ENCODE data around the gene GPS1. TPM values are rescaled to one million over a fixed set of nuclear protein-coding genes. Genes with fewer than 3 reads are reported as not detected.

GPS1 gene
- total and polyA plus RNA-seq, 2 experiments from 2014 or later = 101 to 160 TPM

DNA sequence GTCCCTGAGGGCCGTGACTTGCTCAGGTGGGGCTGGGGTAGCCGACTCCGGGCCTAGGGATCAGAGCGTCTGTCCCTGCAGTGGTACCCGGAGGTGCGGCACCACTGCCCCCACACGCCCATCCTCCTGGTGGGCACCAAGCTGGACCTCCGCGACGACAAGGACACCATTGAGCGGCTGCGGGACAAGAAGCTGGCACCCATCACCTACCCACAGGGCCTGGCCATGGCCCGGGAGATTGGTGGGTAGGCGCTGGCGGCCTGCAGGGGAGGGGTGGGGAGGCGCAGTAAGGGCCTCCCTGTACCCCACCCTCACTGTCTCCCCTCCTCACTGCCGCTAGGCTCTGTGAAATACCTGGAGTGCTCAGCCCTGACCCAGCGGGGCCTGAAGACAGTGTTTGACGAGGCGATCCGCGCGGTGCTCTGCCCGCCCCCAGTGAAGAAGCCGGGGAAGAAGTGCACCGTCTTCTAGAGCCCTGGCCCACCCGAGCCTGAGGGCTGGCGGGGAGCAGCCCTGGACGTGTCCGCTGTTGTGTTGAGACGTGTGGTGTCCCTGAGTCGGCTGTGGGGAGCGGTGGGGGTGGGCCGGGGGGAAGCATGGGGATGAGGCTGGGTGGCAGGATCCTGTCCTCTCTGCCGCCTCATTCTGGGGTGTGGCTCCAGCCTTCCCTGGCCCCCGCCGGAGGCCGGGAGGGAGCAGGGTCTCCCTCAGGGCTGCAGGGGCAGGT is 18.2 kb upstream of the GPS1 start:
- WGBS (ENCODE audit: low lambda C conversion rate, missing lambda C conversion rate) = 95% methylated on average over 17 of the region's 38 CpGs
- Histone ChIP-seq H2AFZ (no peak overlapping the region), H3K36me3 (replicated peaks; ENCODE audit: insufficient read depth, low read depth) (no peaks in the 10 kb centered on the region), H3K9me3 (ENCODE audit: low read depth) (no peaks in the 10 kb centered on the region), H3K9me2 (replicated peaks; ENCODE audit: insufficient read depth) (no peaks in the 10 kb centered on the region), H3K27me3 (no peaks in the 10 kb centered on the region), H4K20me1 (ENCODE audit: insufficient read depth, poor library complexity, severe bottlenecking) (no peaks in the 10 kb centered on the region), H3K79me2 (peaks cover 11% of the 10 kb centered on the region), H3K4me1 (ENCODE audit: insufficient read depth) (peaks cover 20% of the 10 kb centered on the region), H3K4me2 (no peak overlapping the region), H3K27ac (no peak overlapping the region), H3K4me3 (no peak overlapping the region)
- TF ChIP-seq, protein P1, sequence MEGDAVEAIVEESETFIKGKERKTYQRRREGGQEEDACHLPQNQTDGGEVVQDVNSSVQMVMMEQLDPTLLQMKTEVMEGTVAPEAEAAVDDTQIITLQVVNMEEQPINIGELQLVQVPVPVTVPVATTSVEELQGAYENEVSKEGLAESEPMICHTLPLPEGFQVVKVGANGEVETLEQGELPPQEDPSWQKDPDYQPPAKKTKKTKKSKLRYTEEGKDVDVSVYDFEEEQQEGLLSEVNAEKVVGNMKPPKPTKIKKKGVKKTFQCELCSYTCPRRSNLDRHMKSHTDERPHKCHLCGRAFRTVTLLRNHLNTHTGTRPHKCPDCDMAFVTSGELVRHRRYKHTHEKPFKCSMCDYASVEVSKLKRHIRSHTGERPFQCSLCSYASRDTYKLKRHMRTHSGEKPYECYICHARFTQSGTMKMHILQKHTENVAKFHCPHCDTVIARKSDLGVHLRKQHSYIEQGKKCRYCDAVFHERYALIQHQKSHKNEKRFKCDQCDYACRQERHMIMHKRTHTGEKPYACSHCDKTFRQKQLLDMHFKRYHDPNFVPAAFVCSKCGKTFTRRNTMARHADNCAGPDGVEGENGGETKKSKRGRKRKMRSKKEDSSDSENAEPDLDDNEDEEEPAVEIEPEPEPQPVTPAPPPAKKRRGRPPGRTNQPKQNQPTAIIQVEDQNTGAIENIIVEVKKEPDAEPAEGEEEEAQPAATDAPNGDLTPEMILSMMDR (IDR thresholded peaks at IDR 0.05; ENCODE audit: poor library complexity) = no peak
- TF ChIP-seq EZH2phosphoT487 (IDR thresholded peaks at IDR 0.05; ENCODE audit: low read depth, severe bottlenecking, unreplicated experiment) (no peak), EZH2 (IDR thresholded peaks at IDR 0.05; ENCODE audit: borderline replicate concordance) (no peak)
- no peak for DNase-seq (ENCODE audit: low spot score)

DNA sequence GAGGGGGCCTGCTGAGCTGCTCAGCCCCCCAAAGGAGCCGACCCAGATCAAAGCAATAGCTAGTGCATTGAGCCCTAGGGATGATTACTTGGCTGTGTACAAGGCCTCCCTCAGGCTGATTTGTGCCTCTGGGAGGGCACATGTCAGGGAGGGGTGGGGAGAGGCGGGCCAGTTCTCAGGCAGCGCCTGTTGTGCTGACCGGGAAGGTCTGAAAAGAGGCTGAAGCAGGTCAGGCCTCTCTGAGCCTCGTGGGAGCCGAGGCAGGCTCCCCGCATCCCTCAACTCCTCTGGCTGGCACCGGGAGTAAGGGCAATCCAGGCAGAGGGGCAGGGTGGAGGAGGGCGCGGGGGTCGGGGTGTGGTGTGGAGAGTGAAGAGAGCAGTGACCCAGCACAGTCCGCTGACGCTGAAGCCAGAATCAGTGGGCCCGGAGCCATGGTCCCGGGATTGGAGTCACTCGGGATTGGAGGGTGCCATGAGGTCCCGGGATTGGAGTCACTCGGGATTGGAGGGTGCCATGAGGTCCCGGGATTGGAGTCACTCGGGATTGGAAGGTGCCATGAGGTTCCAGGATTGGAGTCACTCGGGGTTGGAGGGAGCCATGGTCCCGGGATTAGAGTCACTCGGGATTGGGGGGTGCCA is 17.2 kb upstream of the GPS1 start:
- no peaks in the 10 kb centered on the region for H3K27me3 ChIP-seq
- H3K4me2 ChIP-seq = no peak overlapping the region
- peaks cover 20% of the 10 kb centered on the region for H3K4me1 ChIP-seq (ENCODE audit: insufficient read depth)
- TF ChIP-seq EZH2 (IDR thresholded peaks at IDR 0.05; ENCODE audit: borderline replicate concordance) = no peak
- TF ChIP-seq EZH2phosphoT487 (IDR thresholded peaks at IDR 0.05; ENCODE audit: low read depth, severe bottlenecking, unreplicated experiment) = no peak
- TF ChIP-seq, protein P1 (IDR thresholded peaks at IDR 0.05; ENCODE audit: poor library complexity) = no peak
- H3K36me3 ChIP-seq (replicated peaks; ENCODE audit: insufficient read depth, low read depth) = no peaks in the 10 kb centered on the region
- H3K9me3 ChIP-seq (ENCODE audit: low read depth) = no peaks in the 10 kb centered on the region
- H3K9me2 ChIP-seq (replicated peaks; ENCODE audit: insufficient read depth) = no peaks in the 10 kb centered on the region
- H2AFZ ChIP-seq = no peak overlapping the region
- no peak overlapping the region for H3K27ac ChIP-seq
- 87% methylated on average over 18 of the region's 23 CpGs for WGBS (ENCODE audit: low lambda C conversion rate, missing lambda C conversion rate)
- peaks cover 11% of the 10 kb centered on the region for H3K79me2 ChIP-seq
- no peak for DNase-seq (ENCODE audit: low spot score)
- H3K4me3 ChIP-seq = no peak overlapping the region
- no peaks in the 10 kb centered on the region for H4K20me1 ChIP-seq (ENCODE audit: insufficient read depth, poor library complexity, severe bottlenecking)

DNA sequence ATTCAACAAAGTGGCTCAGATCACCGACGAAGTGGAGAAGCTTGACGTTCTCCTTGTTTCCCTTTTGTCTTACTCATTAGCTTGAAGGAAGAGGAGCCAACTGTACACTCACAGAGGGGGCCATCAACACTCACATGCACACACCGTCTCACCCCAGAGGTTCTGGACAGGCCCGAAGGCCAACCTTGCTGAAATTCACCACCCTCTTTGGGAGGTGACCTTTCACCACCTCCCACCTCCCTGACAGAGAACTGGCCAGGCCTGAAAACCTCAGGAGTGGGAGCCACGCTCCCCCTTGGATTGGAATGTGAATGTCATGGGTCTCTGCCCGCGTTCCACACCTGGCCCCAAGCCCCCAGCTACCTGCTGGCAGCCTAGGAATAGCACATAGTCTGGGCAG is 16.2 kb upstream of the GPS1 start:
- Histone ChIP-seq H3K27me3 (no peaks in the 10 kb centered on the region), H3K4me2 (no peak overlapping the region), H3K4me3 (no peak overlapping the region), H4K20me1 (ENCODE audit: insufficient read depth, poor library complexity, severe bottlenecking) (no peaks in the 10 kb centered on the region), H2AFZ (no peak overlapping the region), H3K27ac (no peak overlapping the region), H3K36me3 (replicated peaks; ENCODE audit: insufficient read depth, low read depth) (no peaks in the 10 kb centered on the region), H3K9me2 (replicated peaks; ENCODE audit: insufficient read depth) (no peaks in the 10 kb centered on the region), H3K79me2 (peaks cover 11% of the 10 kb centered on the region), H3K9me3 (ENCODE audit: low read depth) (no peaks in the 10 kb centered on the region), H3K4me1 (ENCODE audit: insufficient read depth) (peaks cover 15% of the 10 kb centered on the region)
- DNase-seq (ENCODE audit: low spot score) = no peak
- WGBS (ENCODE audit: low lambda C conversion rate, missing lambda C conversion rate) = 95% methylated on average over 8 of the region's 8 CpGs
- TF ChIP-seq, protein P1 (IDR thresholded peaks at IDR 0.05; ENCODE audit: poor library complexity) = no peak
